Uterus (tissue), 4 donors: ENCODE measurements around the gene XYLT1. TPM values are rescaled to one million over a fixed set of nuclear protein-coding genes. Genes with fewer than 3 reads are reported as not detected.

ENCODE experiments used
- DNase-seq, 2 donors: peaks; one replicate each; pipeline ENCODE4 v3.0.0-alpha.2; 2019 to 2020
- H3K27ac ChIP-seq, 2 donors: fragments of 200-600 bp; sonication (generic); 1 replicate in 1 of 2; 2 replicates in 1 of 2; pipeline ENCODE4 v1.5.1; 2016 to 2018
- H3K27me3 ChIP-seq, 2 donors: fragments of 200-600 bp; sonication (generic); one replicate each; pipeline ENCODE4 v1.5.1; 2018 to 2019; ENCODE audit warnings: control low read depth in 1 of 2
- H3K36me3 ChIP-seq, 2 donors: fragments of 200-600 bp; sonication (generic); one replicate each; pipeline ENCODE4 v1.5.1; 2019; ENCODE audit warnings: control low read depth in 1 of 2
- H3K4me1 ChIP-seq, 2 donors: fragments of 200-600 bp; sonication (generic); one replicate each; pipeline ENCODE4 v1.5.1; 2018 to 2019; ENCODE audit warnings: control low read depth in 1 of 2
- H3K4me3 ChIP-seq, 2 donors: fragments of 200-600 bp; sonication (generic); 1 replicate in 1 of 2; 2 replicates in 1 of 2; pipeline ENCODE4 v1.5.1; 2018 to 2019; ENCODE audit warnings: mild to moderate bottlenecking in 1 of 2
- H3K9me3 ChIP-seq, 2 donors: fragments of 200-600 bp; sonication (generic); one replicate each; pipeline ENCODE4 v1.5.1; 2019; ENCODE audit warnings: control low read depth in 1 of 2
- CTCF ChIP-seq, 4 experiments: fragments of 200-600 bp in 2 of 4; fragments of 450-650 bp in 2 of 4; sonication (generic) in 2 of 4; IDR thresholded peaks; one replicate each; pipeline ENCODE4 v1.5.1; 2016 to 2019; ENCODE audit warnings: antibody characterized with exemption in 4 of 4, mild to moderate bottlenecking in 2 of 4, moderate library complexity in 1 of 4
- POLR2A ChIP-seq, 2 donors: fragments of 450-650 bp; IDR thresholded peaks; one replicate each; pipeline ENCODE4 v1.6.1; 2016; ENCODE audit warnings: antibody characterized with exemption in 2 of 2, mild to moderate bottlenecking in 1 of 2, moderate library complexity in 1 of 2
- intact Hi-C: fragments of 100-400 bp; cut with DNase I; formaldehyde crosslinking; loops from one replicate; pipeline ENCODE4 v1.15.1; 2023; ENCODE audit warnings: low total_unique reads
- total RNA-seq, 4 donors: library from RNA; depleted of rRNA in 3 of 4; stranded (reverse); fragments of >200 nt in 3 of 4; gene quantifications; one replicate each; pipeline versions ENCODE4 v1.1.0 to v1.2.4, GENCODE V29; 2014 to 2023
- donor health status: DM: yes; HTN: yes; CAD: no.

The XYLT1 gene
- total RNA-seq, 4 donors from 2014 or later = 1.5 to 42.2 (median 15.7) TPM

- Histone ChIP-seq H3K27ac (no peak overlapping the region), H3K27me3 (no peaks in the 10 kb centered on the region), H3K4me1 (no peaks in the 10 kb centered on the region), H3K36me3 (no peaks in the 10 kb centered on the region), H3K9me3 (no peaks in the 10 kb centered on the region), H3K4me3 (no peak overlapping the region)
- intact Hi-C loops = no loop called here
- TF ChIP-seq CTCF (IDR thresholded peaks at IDR 0.05) = no peak
- TF ChIP-seq POLR2A (IDR thresholded peaks at IDR 0.05) = no peak
- DNase-seq = no peak
These were observed 366.1 kb downstream of the XYLT1 start for GRCh38 chr16:17104654-17105053.

- Histone ChIP-seq H3K4me3 (no peak overlapping the region), H3K9me3 (no peaks in the 10 kb centered on the region), H3K27ac (no peak overlapping the region), H3K36me3 (no peaks in the 10 kb centered on the region), H3K27me3 (no peaks in the 10 kb centered on the region), H3K4me1 (no peaks in the 10 kb centered on the region)
- TF ChIP-seq POLR2A (IDR thresholded peaks at IDR 0.05) (no peak), CTCF (IDR thresholded peaks at IDR 0.05) (no peak)
- no peak for DNase-seq
- intact Hi-C loops = no loop called here
These were observed 367.5 kb downstream of the XYLT1 start for GRCh38 chr16:17103216-17103615.

GRCh38 chr16:17101646-17102045, 369.1 kb downstream of the XYLT1 start:
- DNase-seq = no peak
- no peaks in the 10 kb centered on the region for H3K9me3 ChIP-seq

DNA sequence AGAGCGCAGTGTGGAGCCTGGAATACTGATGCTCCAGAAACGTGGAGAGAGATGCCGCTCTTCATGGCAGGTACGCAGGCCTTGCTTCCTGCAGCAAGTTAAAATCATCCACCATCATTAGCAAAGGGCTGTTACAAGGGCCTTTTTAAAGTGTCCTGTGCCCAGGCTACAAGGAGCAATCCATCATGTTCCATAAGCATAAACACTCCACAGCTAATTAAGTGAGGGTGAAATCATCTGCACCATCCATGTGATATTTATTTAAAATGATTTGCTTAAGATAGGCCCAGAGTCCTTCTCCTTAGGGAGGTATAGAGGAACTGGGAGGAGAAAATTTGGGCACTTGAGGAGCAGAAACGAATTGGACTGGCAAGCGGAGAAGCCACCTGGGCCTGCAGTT, 372.1 kb downstream of the XYLT1 start:
- no peak for TF ChIP-seq CTCF (IDR thresholded peaks at IDR 0.05)
- TF ChIP-seq POLR2A (IDR thresholded peaks at IDR 0.05) = no peak
- no peaks in the 10 kb centered on the region for H3K4me1 ChIP-seq
- H3K36me3 ChIP-seq = no peaks in the 10 kb centered on the region
- H3K27me3 ChIP-seq = no peaks in the 10 kb centered on the region
- intact Hi-C loops = no loop called here
- no peaks in the 10 kb centered on the region for H3K9me3 ChIP-seq
- no peak for DNase-seq
- no peak overlapping the region for H3K4me3 ChIP-seq
- no peak overlapping the region for H3K27ac ChIP-seq

More at GRCh38 chr16:17101646-17102045, 369.1 kb downstream of the XYLT1 start:
- H3K4me1 ChIP-seq = no peaks in the 10 kb centered on the region
- intact Hi-C loops = no loop called here
- H3K4me3 ChIP-seq = no peak overlapping the region
- no peak overlapping the region for H3K27ac ChIP-seq
- no peaks in the 10 kb centered on the region for H3K27me3 ChIP-seq
- H3K36me3 ChIP-seq = no peaks in the 10 kb centered on the region
- no peak for TF ChIP-seq CTCF (IDR thresholded peaks at IDR 0.05)
- no peak for TF ChIP-seq POLR2A (IDR thresholded peaks at IDR 0.05)

DNA sequence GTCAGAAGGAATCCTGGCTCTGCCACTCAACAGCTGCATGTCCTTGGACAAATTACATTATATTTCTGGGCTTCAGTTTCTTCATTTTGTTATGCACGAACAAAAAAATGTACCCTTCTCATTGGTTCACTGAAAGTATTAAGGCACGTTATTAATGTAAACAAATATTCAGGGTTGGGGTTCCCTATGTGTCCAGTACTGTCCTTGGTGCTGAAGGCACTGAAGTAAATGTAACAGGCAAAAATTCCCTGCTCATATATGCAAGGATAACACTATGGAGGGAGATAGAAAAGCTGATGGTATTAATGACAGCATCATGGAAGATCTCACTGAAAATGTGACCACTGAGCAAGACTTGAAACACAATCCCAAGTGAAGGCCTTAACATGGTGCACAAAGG, 386.6 kb downstream of the XYLT1 start:
- intact Hi-C loops = no loop called here
- no peak overlapping the region for H3K4me3 ChIP-seq

More for the DNA sequence above, 386.6 kb downstream of the XYLT1 start:
- Histone ChIP-seq H3K27ac (no peak overlapping the region), H3K36me3 (no peaks in the 10 kb centered on the region), H3K9me3 (no peaks in the 10 kb centered on the region), H3K27me3 (no peaks in the 10 kb centered on the region), H3K4me1 (no peaks in the 10 kb centered on the region)
- TF ChIP-seq CTCF (IDR thresholded peaks at IDR 0.05) = no peak
- TF ChIP-seq POLR2A (IDR thresholded peaks at IDR 0.05) = no peak
- DNase-seq = no peak
